HepG2 (cell line): ENCODE data around the gene SLC35F6. TPM values are rescaled to one million over a fixed set of nuclear protein-coding genes. Genes with fewer than 3 reads are reported as not detected.

Source experiments
- ATF5 ChIP-seq: sonication (generic); formaldehyde crosslinking; IDR thresholded peaks from 2 replicates; pipeline ENCODE4 v1.4.0; 2020; ENCODE audit warnings: mild to moderate bottlenecking, low read depth, missing genetic modification reagents
- CHCHD3 ChIP-seq: sonication (generic); formaldehyde crosslinking; IDR thresholded peaks from 2 replicates; pipeline ENCODE4 v1.8.0; 2022; ENCODE audit warnings: mild to moderate bottlenecking, missing genetic modification reagents, moderate library complexity
- CREM ChIP-seq, 2 experiments: sonication (generic) in 1 of 2; formaldehyde crosslinking in 1 of 2; IDR thresholded peaks; 2 replicates each; pipeline versions ENCODE4 v1.4.0 to v1.6.1; 2016 to 2020; ENCODE audit warnings: antibody characterized with exemption in 1 of 2, mild to moderate bottlenecking in 1 of 2, missing genetic modification reagents in 1 of 2
- DR1 ChIP-seq: sonication (generic); formaldehyde crosslinking; IDR thresholded peaks from 2 replicates; pipeline ENCODE4 v1.8.0; 2021; ENCODE audit warnings: mild to moderate bottlenecking, missing genetic modification reagents, inconsistent platforms
- GATA4 ChIP-seq: sonication (generic); IDR thresholded peaks from 2 replicates; pipeline ENCODE4 v1.6.1; 2016; ENCODE audit warnings: antibody characterized with exemption, low read depth, borderline replicate concordance
- KLF15 ChIP-seq: sonication (generic); formaldehyde crosslinking; IDR thresholded peaks from 2 replicates; pipeline ENCODE4 v1.8.1; 2023; ENCODE audit warnings: borderline replicate concordance, mild to moderate bottlenecking, inconsistent platforms, missing genetic modification reagents, mixed read lengths
- MEIS1 ChIP-seq: sonication (generic); formaldehyde crosslinking; IDR thresholded peaks from 2 replicates; pipeline ENCODE4 v1.9.0; 2021; ENCODE audit warnings: mild to moderate bottlenecking, missing genetic modification reagents, moderate library complexity, borderline replicate concordance
- MXD4 ChIP-seq: IDR thresholded peaks from 2 replicates; pipeline ENCODE4 v1.6.1; 2016; ENCODE audit warnings: mild to moderate bottlenecking, missing biosample characterization, missing genetic modification reagents
- NCOR1 ChIP-seq: fragments of 200-600 bp; sonication (generic); IDR thresholded peaks from 2 replicates; pipeline ENCODE4 v1.7.0; 2017; ENCODE audit warnings: antibody characterized with exemption, low read length, borderline replicate concordance
- RCOR2 ChIP-seq: IDR thresholded peaks from 2 replicates; pipeline ENCODE4 v1.6.1; 2016; ENCODE audit warnings: missing biosample characterization, missing genetic modification reagents
- SMC3 ChIP-seq: IDR thresholded peaks from 2 replicates; pipeline ENCODE4 v1.6.1; 2011; ENCODE audit warnings: low read length, improper control_type of control experiment
- TEF ChIP-seq: sonication (generic); formaldehyde crosslinking; IDR thresholded peaks from 2 replicates; pipeline ENCODE4 v1.5.0; 2020; ENCODE audit warnings: missing genetic modification reagents
- UBTF ChIP-seq: sonication (generic); formaldehyde crosslinking; IDR thresholded peaks from 2 replicates; pipeline ENCODE4 v1.4.0; 2020; ENCODE audit warnings: mild to moderate bottlenecking, missing genetic modification reagents
- ZBTB4 ChIP-seq: sonication (generic); formaldehyde crosslinking; IDR thresholded peaks from 2 replicates; pipeline ENCODE4 v1.4.0; 2020; ENCODE audit warnings: missing genetic modification reagents, mild to moderate bottlenecking, borderline replicate concordance
- ZC3H4 ChIP-seq: sonication (generic); formaldehyde crosslinking; IDR thresholded peaks from 2 replicates; pipeline ENCODE4 v1.4.0; 2020; ENCODE audit warnings: missing genetic modification reagents, borderline replicate concordance
- ZNF574 ChIP-seq: sonication (generic); formaldehyde crosslinking; IDR thresholded peaks from 2 replicates; pipeline ENCODE4 v1.4.0; 2020; ENCODE audit warnings: missing genetic modification reagents
- ZNF616 ChIP-seq: sonication (generic); formaldehyde crosslinking; IDR thresholded peaks from 2 replicates; pipeline ENCODE4 v1.5.0; 2020; ENCODE audit warnings: low read depth, mild to moderate bottlenecking, missing genetic modification reagents
- ZNF83 ChIP-seq: sonication (generic); formaldehyde crosslinking; IDR thresholded peaks from 2 replicates; pipeline ENCODE4 v1.4.0; 2020; ENCODE audit warnings: missing genetic modification reagents, mild to moderate bottlenecking, borderline replicate concordance
- polyA plus RNA-seq, 8 experiments: library from polyadenylated mRNA; depleted of rRNA in 3 of 8; stranded (reverse) in 7 of 8; unstranded in 1 of 8; fragments of >200 nt; fragmentation: Illumina TruSeq in 4 of 8; extraction: Trizol in 4 of 8; gene quantifications; 2 replicates each; pipeline versions ENCODE4 v1.2.1 to v1.2.3, GENCODE V29; 2011 to 2016; ENCODE audit warnings: low read depth in 4 of 8, missing spikeins in 1 of 8, mixed read lengths in 1 of 8; ENCODE audit not compliant: insufficient read depth in 1 of 8
- total RNA-seq, 5 experiments: library from RNA; depleted of rRNA; stranded (reverse); fragments of >200 nt; fragmentation: Illumina TruSeq; extraction: Trizol; gene quantifications; 2 replicates each; pipeline ENCODE4 v1.2.3, GENCODE V29; 2016; ENCODE audit warnings: low read depth in 1 of 5

The SLC35F6 gene
- total and polyA plus RNA-seq, 2 of the 13 experiments (the other 11 are each of a cell fraction or from before 2014, with no cell fraction given) = 15.2 to 21.2 TPM

- TF ChIP-seq DR1 (CRISPR knock-in tag) = no peak
- no peak for TF ChIP-seq NCOR1
- TF ChIP-seq ZNF574 (CRISPR knock-in tag) = peak; percentile 70
- TF ChIP-seq TEF (CRISPR knock-in tag) = no peak
- no peak for TF ChIP-seq ZNF83 (CRISPR knock-in tag)
- TF ChIP-seq UBTF (CRISPR knock-in tag) = no peak
- no peak for TF ChIP-seq ZBTB4 (CRISPR knock-in tag)
- no peak for TF ChIP-seq CHCHD3 (CRISPR knock-in tag)
- no peak for TF ChIP-seq GATA4
- no peak for TF ChIP-seq MXD4
- TF ChIP-seq MEIS1 (CRISPR knock-in tag) = 0 out of 2 replicates have a peak, but pooled peaks have one; percentile 39
- TF ChIP-seq KLF15 (CRISPR knock-in tag) = no peak
- TF ChIP-seq RCOR2 (CRISPR knock-in tag) = peak; percentile 46; the same call in 1 of the 2 replicates
- TF ChIP-seq SMC3 = no peak
- TF ChIP-seq ZC3H4 (CRISPR knock-in tag) = no peak
- no peak for TF ChIP-seq ZNF616 (CRISPR knock-in tag)
- TF ChIP-seq CREM (IDR thresholded peaks at IDR 0.05) = no peak
- TF ChIP-seq CREM (CRISPR knock-in tag; IDR thresholded peaks at IDR 0.05) = no peak
- no peak for TF ChIP-seq ATF5 (CRISPR knock-in tag)
These were observed 8.2 kb downstream of the SLC35F6 start (continued) for GRCh38 chr2:26772064-26773001.
